WI38 (cell line): ENCODE results near the gene UBAP2.

Source experiments
- H3K4me3 ChIP-seq: 2 replicates; pipeline ENCODE4 v1.5.1; 2011; ENCODE audit warnings: low read depth, mild to moderate bottlenecking, control low read depth, low read length
- TF ChIP-seq, protein P1 (sequence below): IDR thresholded peaks from 2 replicates; pipeline ENCODE4 v1.5.1; 2012; ENCODE audit warnings: low read depth, mild to moderate bottlenecking, control low read depth, low read length

UBAP2 gene

DNA sequence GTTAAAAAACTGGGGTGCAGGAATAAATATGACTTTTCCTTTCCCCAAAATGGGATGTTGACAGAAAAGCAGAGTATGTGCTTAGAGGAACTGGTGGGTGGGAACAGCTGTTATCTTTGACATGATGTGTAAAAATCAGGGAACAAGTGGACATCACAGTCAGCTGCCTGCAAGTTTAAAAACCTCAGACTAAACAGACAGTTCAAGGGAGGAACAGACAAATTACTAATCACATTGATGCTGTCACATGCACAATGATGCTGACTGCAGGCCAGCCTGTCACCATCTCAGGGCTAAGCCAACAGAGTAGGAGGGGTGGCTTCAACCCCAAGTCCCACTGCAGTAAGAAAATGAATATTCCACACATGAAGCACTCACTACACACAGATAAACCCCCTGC is 38.2 kb upstream of the UBAP2 start:
- TF ChIP-seq, protein P1, sequence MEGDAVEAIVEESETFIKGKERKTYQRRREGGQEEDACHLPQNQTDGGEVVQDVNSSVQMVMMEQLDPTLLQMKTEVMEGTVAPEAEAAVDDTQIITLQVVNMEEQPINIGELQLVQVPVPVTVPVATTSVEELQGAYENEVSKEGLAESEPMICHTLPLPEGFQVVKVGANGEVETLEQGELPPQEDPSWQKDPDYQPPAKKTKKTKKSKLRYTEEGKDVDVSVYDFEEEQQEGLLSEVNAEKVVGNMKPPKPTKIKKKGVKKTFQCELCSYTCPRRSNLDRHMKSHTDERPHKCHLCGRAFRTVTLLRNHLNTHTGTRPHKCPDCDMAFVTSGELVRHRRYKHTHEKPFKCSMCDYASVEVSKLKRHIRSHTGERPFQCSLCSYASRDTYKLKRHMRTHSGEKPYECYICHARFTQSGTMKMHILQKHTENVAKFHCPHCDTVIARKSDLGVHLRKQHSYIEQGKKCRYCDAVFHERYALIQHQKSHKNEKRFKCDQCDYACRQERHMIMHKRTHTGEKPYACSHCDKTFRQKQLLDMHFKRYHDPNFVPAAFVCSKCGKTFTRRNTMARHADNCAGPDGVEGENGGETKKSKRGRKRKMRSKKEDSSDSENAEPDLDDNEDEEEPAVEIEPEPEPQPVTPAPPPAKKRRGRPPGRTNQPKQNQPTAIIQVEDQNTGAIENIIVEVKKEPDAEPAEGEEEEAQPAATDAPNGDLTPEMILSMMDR = no peak
- no peak overlapping the region for H3K4me3 ChIP-seq

DNA sequence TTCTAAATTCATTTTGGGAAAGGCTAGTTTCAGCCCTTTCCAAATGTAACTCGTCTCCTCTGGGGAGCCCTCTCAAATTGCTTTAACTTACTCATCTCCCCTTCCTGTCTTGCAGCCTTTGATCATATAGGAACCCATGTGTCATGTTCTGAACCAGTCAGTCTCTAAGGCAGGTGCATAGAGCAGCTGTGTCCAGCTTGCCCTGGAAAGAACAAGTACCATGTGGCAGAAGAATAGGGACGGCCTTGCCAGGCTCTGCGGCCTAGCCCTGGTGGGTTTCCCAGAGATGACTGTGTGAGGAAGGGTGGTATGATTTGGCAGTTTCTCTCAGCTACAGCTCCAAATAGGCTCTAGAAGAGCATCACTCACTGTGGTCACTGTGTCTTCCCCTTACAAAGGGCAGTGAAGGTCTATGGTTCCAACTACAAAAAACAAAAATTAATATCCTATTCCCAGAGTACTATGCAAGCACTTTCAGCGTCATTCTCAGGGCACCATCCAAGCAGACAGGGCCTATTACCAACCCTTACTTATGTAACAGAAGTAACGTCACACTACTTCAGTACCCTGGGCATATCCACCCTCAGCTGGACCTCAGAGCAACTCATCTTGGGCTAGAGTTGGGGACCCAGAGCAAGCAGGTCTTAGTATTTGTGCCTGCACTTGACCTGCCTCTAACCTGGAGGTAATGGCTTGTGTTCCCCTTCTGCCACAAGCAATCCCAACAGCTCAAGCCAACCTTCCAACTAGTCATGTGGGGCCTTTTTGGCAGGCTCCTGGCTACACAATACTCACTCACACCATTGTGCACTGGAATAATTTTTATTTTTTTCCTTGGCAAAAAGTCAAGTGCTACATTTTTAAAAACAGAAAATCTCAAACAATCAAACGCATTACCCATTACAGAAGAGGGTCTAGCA is 37.2 kb upstream of the UBAP2 start:
- H3K4me3 ChIP-seq = no peak overlapping the region
- TF ChIP-seq, protein P1 = no peak

DNA sequence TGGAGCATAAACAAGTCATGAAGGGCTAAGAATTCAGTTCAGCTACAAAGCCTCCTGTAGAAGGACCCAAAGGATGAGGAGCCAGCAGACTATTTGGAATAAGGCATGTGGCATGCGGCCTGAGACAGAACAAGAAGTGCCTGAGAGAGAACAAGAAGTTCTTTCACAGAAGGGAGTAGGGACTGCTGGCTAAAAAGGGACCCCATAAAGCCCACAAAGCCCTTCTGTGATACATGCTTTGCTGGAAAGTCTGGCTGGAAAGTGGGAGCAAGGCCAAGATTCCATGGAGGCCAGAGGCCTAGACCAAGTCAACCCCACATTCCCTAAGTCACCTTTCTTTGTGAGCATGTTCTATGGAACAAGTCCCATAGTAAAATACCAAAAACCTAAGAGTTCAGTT is 35.9 kb upstream of the UBAP2 start:
- TF ChIP-seq, protein P1 = no peak
- H3K4me3 ChIP-seq = no peak overlapping the region

DNA sequence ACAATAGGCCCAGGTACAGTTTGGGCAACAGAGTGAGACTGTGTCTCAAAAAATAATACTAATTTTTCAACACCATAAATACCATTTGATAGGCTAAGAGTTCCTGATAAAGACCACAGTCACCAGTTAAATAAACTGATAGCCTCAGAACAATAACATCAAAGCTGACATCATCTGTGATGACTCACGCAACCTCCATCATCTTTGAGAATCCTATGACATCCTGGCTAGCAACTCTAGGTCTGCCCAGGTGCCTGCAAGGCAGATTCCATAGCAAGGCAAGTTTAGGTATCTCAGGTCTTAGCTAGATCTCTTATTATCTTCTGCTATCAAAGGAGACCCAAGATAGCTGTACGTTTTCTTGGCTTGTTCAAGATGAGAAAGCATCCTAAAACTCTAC is 30.5 kb upstream of the UBAP2 start:
- TF ChIP-seq, protein P1 = no peak
- no peak overlapping the region for H3K4me3 ChIP-seq

DNA sequence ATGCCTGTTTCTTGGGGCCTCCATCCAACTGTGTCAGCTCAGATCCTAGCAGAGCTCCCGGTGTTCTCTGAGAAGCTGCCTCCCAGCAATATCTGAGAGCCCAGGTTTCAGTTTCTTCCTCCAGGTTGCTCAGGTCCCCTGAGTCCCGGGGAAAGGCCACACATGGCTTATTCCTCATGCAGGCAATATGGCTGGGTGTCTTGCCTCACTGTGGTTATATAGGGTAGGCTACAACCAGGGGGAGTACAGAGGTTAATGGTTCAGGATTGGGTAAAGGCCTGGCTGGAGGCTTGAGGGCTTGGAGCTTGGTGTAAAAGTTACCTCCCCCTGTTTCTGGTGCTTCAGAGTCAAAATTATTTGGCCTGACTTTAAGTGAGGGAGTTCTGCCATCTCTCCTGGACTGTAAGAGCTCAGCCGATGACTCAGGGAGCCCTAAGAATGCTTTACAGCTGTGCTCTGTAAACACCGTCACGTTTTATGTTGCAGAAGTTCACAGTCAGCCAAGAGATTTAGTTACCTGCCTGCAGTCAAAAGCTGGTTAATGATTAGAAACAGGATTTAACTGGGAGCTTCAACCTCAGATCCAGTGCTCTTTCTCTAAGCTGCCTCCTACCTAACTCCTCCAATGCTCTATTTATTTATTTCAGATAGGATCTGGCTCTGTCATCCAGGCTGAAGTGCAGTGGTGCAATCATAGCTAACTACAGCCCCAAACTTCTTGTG is 24.3 kb upstream of the UBAP2 start:
- TF ChIP-seq, protein P1 = no peak
- no peak overlapping the region; the same call in 1 of the 2 replicates for H3K4me3 ChIP-seq

DNA sequence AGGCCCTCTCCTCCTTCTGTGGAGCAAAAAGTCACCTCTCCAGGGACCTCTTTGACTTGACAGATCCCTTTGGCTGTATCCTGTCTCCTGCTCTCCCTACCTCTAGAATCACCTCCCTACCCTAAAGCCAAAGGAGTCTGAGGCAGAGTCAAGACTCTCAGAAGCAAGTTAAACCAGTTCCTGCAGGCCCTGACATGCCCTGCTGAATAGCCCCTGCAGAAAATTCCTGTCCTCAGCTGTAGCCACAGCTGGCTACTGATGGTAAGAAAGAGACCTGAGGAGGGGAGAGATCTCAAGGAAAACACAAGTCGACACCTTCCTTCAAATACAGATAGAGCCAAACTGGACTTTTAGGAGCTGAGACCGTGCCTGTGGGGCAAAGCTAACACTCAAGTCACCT is 23.7 kb upstream of the UBAP2 start:
- no peak overlapping the region for H3K4me3 ChIP-seq
- TF ChIP-seq, protein P1 = no peak

DNA sequence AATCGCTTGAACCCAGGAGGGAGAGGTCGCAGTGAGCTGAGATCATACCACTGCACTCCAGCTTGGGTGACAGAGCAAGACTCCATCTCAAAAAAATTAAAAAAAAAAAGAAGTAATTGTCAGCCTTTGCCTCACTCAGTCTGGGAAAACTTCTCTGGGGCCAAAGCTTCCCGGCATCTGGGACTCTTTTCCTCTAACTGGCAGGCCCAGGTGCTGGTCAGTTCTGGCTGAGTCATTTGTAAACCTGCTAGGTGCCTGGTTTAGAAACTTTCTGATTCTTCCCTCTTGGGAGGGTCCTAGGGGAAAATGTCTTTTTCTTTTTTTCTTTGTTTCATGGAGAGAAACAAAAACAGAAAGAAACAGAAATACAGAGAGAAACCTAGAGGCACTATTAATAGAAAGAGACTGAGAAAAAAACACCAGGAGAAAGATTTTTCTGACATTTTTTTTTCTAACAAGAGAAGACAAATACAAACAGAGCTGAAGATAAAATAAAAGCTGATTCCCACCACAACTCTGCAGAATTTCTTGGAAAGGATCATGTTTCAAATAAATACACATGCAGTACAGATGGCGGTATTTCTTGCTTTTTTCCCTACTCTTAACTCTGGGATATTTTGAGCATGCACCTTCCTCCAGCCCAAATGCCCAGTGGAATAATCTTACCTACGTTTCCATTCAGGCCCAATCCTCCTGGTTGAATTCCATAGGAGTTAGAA is 22.1 kb upstream of the UBAP2 start:
- H3K4me3 ChIP-seq = no peak overlapping the region
- TF ChIP-seq, protein P1 = no peak
